GM10248 (cell line): ENCODE measurements around the gene MET.
"Not testable (repeated sequence)": the region's sequence is repeated elsewhere in the genome, so short reads cannot be mapped to it uniquely, and the experiment has no call there.

Experiments
- CTCF ChIA-PET: fragments of 300-600 bp; sonication (Branson Sonifier 250); formaldehyde crosslinking; extraction: SDS; loops from one replicate; lab custom pipeline; 2021; ENCODE audit warnings: antibody characterized with exemption; lab: Yijun Ruan, JAX
- POLR2A ChIA-PET: fragments of 350-650 bp; sonication (Branson Sonifier 250); formaldehyde crosslinking; extraction: SDS; loops from one replicate; lab custom pipeline; 2020; ENCODE audit warnings: antibody characterized with exemption; lab: Yijun Ruan, JAX
- DNase-seq: peaks from one replicate; pipeline ENCODE4 v3.0.0; 2012; ENCODE audit errors: extremely low spot score
- TF ChIP-seq, protein P1 (sequence below): IDR thresholded peaks from 2 replicates; pipeline ENCODE4 v1.5.1; 2012; ENCODE audit warnings: mild to moderate bottlenecking, low read depth; ENCODE audit errors: extremely low read depth, missing control alignments, control extremely low read depth

The MET gene

DNA sequence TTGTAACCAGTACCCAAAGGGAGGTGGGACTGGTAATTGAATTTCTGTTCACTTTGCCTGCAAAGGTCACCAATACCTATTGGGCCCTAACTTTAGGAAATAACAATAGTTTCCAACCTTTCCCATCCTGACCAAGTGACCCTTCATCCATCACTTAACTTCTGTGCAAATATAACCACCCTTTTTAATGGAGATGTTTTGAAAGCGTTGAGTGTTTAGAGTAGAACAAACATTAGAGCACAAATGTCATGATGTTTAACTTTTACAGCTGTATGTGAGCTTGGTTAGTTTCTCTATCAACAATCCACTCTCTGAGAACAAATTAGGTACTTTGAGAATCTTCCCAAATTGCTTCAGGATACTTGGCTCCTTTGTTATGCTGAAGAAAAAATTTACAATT lies 66.4 kb downstream of the MET start:
- ChIA-PET CTCF (interaction anchor here (1.1 kb wide), 1 partner anchor 37 kb away, joined by 3 read pairs; no protein-coding TSS in a partner anchor), POLR2A (no interaction called here)
- no peak for DNase-seq
- TF ChIP-seq, protein P1, sequence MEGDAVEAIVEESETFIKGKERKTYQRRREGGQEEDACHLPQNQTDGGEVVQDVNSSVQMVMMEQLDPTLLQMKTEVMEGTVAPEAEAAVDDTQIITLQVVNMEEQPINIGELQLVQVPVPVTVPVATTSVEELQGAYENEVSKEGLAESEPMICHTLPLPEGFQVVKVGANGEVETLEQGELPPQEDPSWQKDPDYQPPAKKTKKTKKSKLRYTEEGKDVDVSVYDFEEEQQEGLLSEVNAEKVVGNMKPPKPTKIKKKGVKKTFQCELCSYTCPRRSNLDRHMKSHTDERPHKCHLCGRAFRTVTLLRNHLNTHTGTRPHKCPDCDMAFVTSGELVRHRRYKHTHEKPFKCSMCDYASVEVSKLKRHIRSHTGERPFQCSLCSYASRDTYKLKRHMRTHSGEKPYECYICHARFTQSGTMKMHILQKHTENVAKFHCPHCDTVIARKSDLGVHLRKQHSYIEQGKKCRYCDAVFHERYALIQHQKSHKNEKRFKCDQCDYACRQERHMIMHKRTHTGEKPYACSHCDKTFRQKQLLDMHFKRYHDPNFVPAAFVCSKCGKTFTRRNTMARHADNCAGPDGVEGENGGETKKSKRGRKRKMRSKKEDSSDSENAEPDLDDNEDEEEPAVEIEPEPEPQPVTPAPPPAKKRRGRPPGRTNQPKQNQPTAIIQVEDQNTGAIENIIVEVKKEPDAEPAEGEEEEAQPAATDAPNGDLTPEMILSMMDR: no peak

DNA sequence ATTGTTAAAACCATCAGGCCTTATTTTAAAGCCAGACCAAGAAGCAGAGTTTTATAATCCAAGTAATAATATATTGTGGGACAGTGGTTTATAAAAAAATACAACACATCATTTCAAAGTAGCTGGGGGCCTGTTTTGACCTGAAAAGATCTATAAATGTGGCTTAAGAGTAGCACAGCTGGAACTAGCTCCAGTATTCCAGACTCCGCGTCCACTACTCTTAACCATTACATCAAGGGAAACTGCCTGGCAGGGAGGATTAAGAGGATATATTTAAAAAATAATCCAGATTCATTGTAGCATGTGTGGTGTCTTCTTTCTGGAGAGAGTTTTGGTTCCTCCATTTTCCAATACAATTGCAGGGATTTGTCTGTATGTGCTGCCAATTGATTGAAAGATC lies 67.3 kb downstream of the MET start:
- no peak for DNase-seq
- ChIA-PET CTCF (no interaction called here), POLR2A (no interaction called here)

GRCh38 chr7:116740231-116740630 lies 68.2 kb downstream of the MET start:
- no peak for DNase-seq
- POLR2A ChIA-PET: no interaction called here
- CTCF ChIA-PET: no interaction called here
- TF ChIP-seq, protein P1: no peak

More for the DNA sequence above, 67.3 kb downstream of the MET start:
- TF ChIP-seq, protein P1: no peak

- CTCF ChIA-PET: no interaction called here
- TF ChIP-seq, protein P1: no peak
- POLR2A ChIA-PET: interaction anchor here (0.7 kb wide), 1 partner anchor 9 kb away, joined by 4 read pairs; no protein-coding TSS in a partner anchor
- no peak for DNase-seq
Observed at GRCh38 chr7:116740755-116741462, 68.9 kb downstream of the MET start.

- ChIA-PET CTCF (interaction anchor here (1.4 kb wide), 1 partner anchor 13 kb away, joined by 3 read pairs; no protein-coding TSS in a partner anchor), POLR2A (interaction anchor here (0.7 kb wide), 1 partner anchor 10 kb away, joined by 4 read pairs; no protein-coding TSS in a partner anchor)
- TF ChIP-seq, protein P1: no peak
- no peak for DNase-seq
Observed at GRCh38 chr7:116741625-116742316, 69.8 kb downstream of the MET start.

- TF ChIP-seq, protein P1: no peak
- CTCF ChIA-PET: interaction anchor here (1.2 to 1.4 kb wide), 2 partner anchors 11 to 12 kb away, joined by 3 to 5 read pairs; no protein-coding TSS in a partner anchor
- POLR2A ChIA-PET: no interaction called here
- no peak for DNase-seq
Observed at GRCh38 chr7:116742641-116743040, 70.6 kb downstream of the MET start.

- POLR2A ChIA-PET, CTCF ChIA-PET, DNase-seq: not testable (repeated sequence)
Observed at GRCh38 chr7:116743835-116744234, 71.8 kb downstream of the MET start.

DNA sequence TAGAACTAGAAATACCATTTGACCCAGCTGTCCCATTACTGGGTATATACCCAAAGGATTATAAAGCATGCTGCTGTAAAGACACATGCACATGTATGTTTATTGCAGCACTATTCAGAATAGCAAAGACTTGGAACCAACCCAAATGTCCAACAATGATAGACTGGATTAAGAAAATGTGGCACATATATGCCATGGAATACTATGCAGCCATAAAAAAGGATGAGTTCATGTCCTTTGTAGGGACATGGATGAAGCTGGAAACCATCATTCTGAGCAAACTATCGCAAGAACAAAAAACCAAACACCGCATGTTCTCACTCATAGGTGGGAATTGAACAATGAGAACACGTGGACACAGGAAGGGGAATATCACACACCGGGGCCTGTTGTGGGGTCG lies 74.4 kb downstream of the MET start:
- DNase-seq, CTCF ChIA-PET, POLR2A ChIA-PET: not testable (repeated sequence)

- POLR2A ChIA-PET, DNase-seq: not testable (repeated sequence)
- CTCF ChIA-PET: interaction anchor here (1.1 kb wide), 1 partner anchor 36 kb away, joined by 3 read pairs; no protein-coding TSS in a partner anchor
Observed at GRCh38 chr7:116751070-116751469, 79.1 kb downstream of the MET start.
